Measurements from ENCODE around the gene TDRD1. TPM values are rescaled to one million over a fixed set of nuclear protein-coding genes. Genes with fewer than 3 reads are reported as not detected.

The TDRD1 gene
- 1 to 10 TPM in 2 of 6 donors, under 1 TPM in 4; 0.34 to 1.8 (median 0.88) TPM for total RNA-seq
- under 1 TPM; 0.08 to 0.26 TPM for polyA plus RNA-seq

- no peak for FAIRE-seq
- TF ChIP-seq CTCF (IDR thresholded peaks at IDR 0.05) = no peak
- Histone ChIP-seq H3K27ac (peak within 1 kb of the TSS in 1 of 4 donors; percentile 4), H3K9me3 (no peaks in the 10 kb centered on the region), H3K27me3 (no peaks in the 10 kb centered on the region), H3K36me3 (no peaks in the 10 kb centered on the region), H3K4me3 (no peak within 1 kb of the TSS), H3K4me1 (peaks cover 6 to 11% (median 8%) of the 10 kb centered on the region in 3 donors)
- intact Hi-C loops (cut with DNase I) = no loop called here
- no peak for ATAC-seq
- WGBS, 2 donors = 87 to 89% methylated on average over 28 of the region's 28 CpGs
- peak in 5 of 6 donors; percentile 31 to 52 (median 40) for DNase-seq
Observed at GRCh38 chr10:114179148-114179547, at the start of gene TDRD1. TSS of gene TDRD1 (plus strand) at chr10:114179353. CDS start at chr10:114187832, 8,479 bp downstream.

- Histone ChIP-seq H3K36me3 (peaks cover 2 to 92% (median 34%) of the 10 kb centered on the region in 3 donors), H3K27ac (no peak overlapping the region), H3K27me3 (no peaks in the 10 kb centered on the region), H3K4me3 (no peak overlapping the region), H3K9me3 (no peaks in the 10 kb centered on the region), H3K4me1 (no peaks in the 10 kb centered on the region)
- 88 to 91% methylated on average over 3 of the region's 3 CpGs for WGBS, 2 donors
- no peak for DNase-seq
- intact Hi-C loops (cut with DNase I) = no loop called here
- ATAC-seq = no peak
- FAIRE-seq = no peak
- TF ChIP-seq CTCF (IDR thresholded peaks at IDR 0.05) = no peak
Observed at GRCh38 chr10:114131094-114131493, 48.1 kb upstream of the TDRD1 start.

- H3K9me3 ChIP-seq = no peaks in the 10 kb centered on the region
- no peak for TF ChIP-seq CTCF (IDR thresholded peaks at IDR 0.05)
- no peak overlapping the region for H3K27ac ChIP-seq
- no peaks in the 10 kb centered on the region for H3K27me3 ChIP-seq
- H3K4me3 ChIP-seq = no peak overlapping the region
- peaks cover 0 to 65% (median 20%) of the 10 kb centered on the region in 3 donors for H3K36me3 ChIP-seq
- intact Hi-C loops (cut with DNase I) = no loop called here
- H3K4me1 ChIP-seq = no peaks in the 10 kb centered on the region
- ATAC-seq (no peak), FAIRE-seq (no peak), DNase-seq (no peak)
- 78 to 80% methylated on average over 2 of the region's 2 CpGs for WGBS, 2 donors
Observed at GRCh38 chr10:114135476-114135875, 43.7 kb upstream of the TDRD1 start.

- intact Hi-C loops (cut with DNase I) = no loop called here
- no peak for FAIRE-seq
Observed at GRCh38 chr10:114138581-114138980, 40.6 kb upstream of the TDRD1 start.

More at GRCh38 chr10:114138581-114138980, 40.6 kb upstream of the TDRD1 start:
- H3K4me3 ChIP-seq = no peak overlapping the region
- ATAC-seq = no peak
- TF ChIP-seq CTCF (IDR thresholded peaks at IDR 0.05) = no peak
- WGBS, 2 donors = 94% methylated on average over 3 of the region's 3 CpGs
- H3K36me3 ChIP-seq = peaks cover 0 to 50% (median 8%) of the 10 kb centered on the region in 3 donors
- no peaks in the 10 kb centered on the region for H3K9me3 ChIP-seq
- H3K4me1 ChIP-seq = no peaks in the 10 kb centered on the region
- no peak for DNase-seq
- no peaks in the 10 kb centered on the region for H3K27me3 ChIP-seq
- H3K27ac ChIP-seq = no peak overlapping the region

All from pancreas (tissue), 10 donors.